Caco-2 (cell line): ENCODE measurements around the gene CLCN1. TPM values are rescaled to one million over a fixed set of nuclear protein-coding genes. Genes with fewer than 3 reads are reported as not detected.

Experiments used
- BruUV-seq: library from RNA; stranded (reverse); fragments of 400-500 nt; replicated peaks from 2 replicates; lab custom pipeline; 2021; lab: Mats Ljungman, UMichigan
- CTCF ChIA-PET: fragments of 300-600 bp; sonication (Branson Sonifier 250); formaldehyde crosslinking; loops from one replicate; lab custom pipeline; 2022; ENCODE audit warnings: antibody characterized with exemption; lab: Charles Lee
- POLR2A ChIA-PET: fragments of 300-600 bp; sonication (Branson Sonifier 250); formaldehyde crosslinking; loops from one replicate; lab custom pipeline; 2022; ENCODE audit warnings: antibody characterized with exemption; lab: Charles Lee
- DNase-seq, 2 experiments: peaks; one replicate each; pipeline versions ENCODE4 v3.0.0 to v3.0.0-alpha.2; 2020 to 2022
- H3K27me3 ChIP-seq: replicated peaks from 2 replicates; pipeline ENCODE4 v1.6.0; 2011; ENCODE audit warnings: low read length; ENCODE audit not compliant: control insufficient read depth, insufficient read depth
- H3K36me3 ChIP-seq: 2 replicates; pipeline ENCODE4 v1.5.1; 2011; ENCODE audit warnings: low read length; ENCODE audit not compliant: control insufficient read depth, insufficient read depth
- H3K4me1 ChIP-seq: fragments of 250-450 bp; sonication (Bioruptor Pico); 2 replicates; pipeline ENCODE4 v1.5.1; 2020; ENCODE audit warnings: mild to moderate bottlenecking
- H3K4me3 ChIP-seq: 2 replicates; pipeline ENCODE4 v1.5.1; 2011; ENCODE audit warnings: low read depth, mild to moderate bottlenecking, control low read depth, low read length
- H3K9me3 ChIP-seq: fragments of 250-450 bp; sonication (Bioruptor Pico); 2 replicates; pipeline ENCODE4 v1.5.1; 2020; ENCODE audit warnings: mild to moderate bottlenecking, moderate library complexity
- H3K27ac Mint-ChIP-seq: one replicate; pipeline ENCODE4 v1.8.0; 2022; ENCODE audit warnings: mixed read lengths; ENCODE audit not compliant: unreplicated experiment
- H3K27me3 Mint-ChIP-seq: one replicate; pipeline ENCODE4 v1.8.0; 2022; ENCODE audit warnings: mixed read lengths; ENCODE audit not compliant: insufficient read depth, unreplicated experiment
- H3K36me3 Mint-ChIP-seq: one replicate; pipeline ENCODE4 v1.8.0; 2022; ENCODE audit warnings: mild to moderate bottlenecking, mixed read lengths; ENCODE audit not compliant: insufficient read depth, unreplicated experiment
- H3K4me1 Mint-ChIP-seq: one replicate; pipeline ENCODE4 v1.8.0; 2022; ENCODE audit warnings: low read depth, mixed read lengths; ENCODE audit not compliant: unreplicated experiment
- H3K4me3 Mint-ChIP-seq: one replicate; pipeline ENCODE4 v1.8.0; 2022; ENCODE audit warnings: mild to moderate bottlenecking, moderate library complexity, mixed read lengths; ENCODE audit not compliant: unreplicated experiment
- H3K9me3 Mint-ChIP-seq: one replicate; pipeline ENCODE4 v1.8.0; 2022; ENCODE audit warnings: mixed read lengths; ENCODE audit not compliant: unreplicated experiment
- CTCF ChIP-seq, 2 experiments: fragments of 200-600 bp in 1 of 2; IDR thresholded peaks; 1 replicate in 1 of 2; 2 replicates in 1 of 2; pipeline versions ENCODE4 v1.5.1 to v1.8.0; 2011 to 2022; ENCODE audit warnings: antibody characterized with exemption in 1 of 2, control low read depth in 1 of 2, inconsistent platforms in 1 of 2, low read depth in 1 of 2, low read length in 1 of 2, mild to moderate bottlenecking in 1 of 2, moderate library complexity in 1 of 2; ENCODE audit not compliant: insufficient read depth in 1 of 2, severe bottlenecking in 1 of 2, unreplicated experiment in 1 of 2
- intact Hi-C: fragments of 100-400 bp; cut with micrococcal nuclease; formaldehyde crosslinking; loops from one replicate; pipeline ENCODE4 v1.10.0; 2022; ENCODE audit not compliant: unreplicated experiment
- microRNA-seq: library from miRNA; unstranded; fragments of <30 nt; microRNA quantifications from one replicate; pipeline ENCODE4 v1.2.0, GENCODE V29; 2022
- total RNA-seq: library from RNA; stranded (reverse); gene quantifications from 2 replicates; pipeline ENCODE4 v1.2.3, GENCODE V29; 2022

Gene CLCN1
- total RNA-seq, 1 experiment from 2014 or later = 1.9 TPM

- CTCF ChIA-PET = interaction anchor here (2.0 kb wide), 1 partner anchor 19 kb away, joined by 5 read pairs; no protein-coding TSS in a partner anchor
- no peak for DNase-seq
- POLR2A ChIA-PET = no interaction called here
- Mint-ChIP-seq H3K27ac (no peak overlapping the region), H3K4me3 (no peak overlapping the region), H3K27me3 (no peaks in the 10 kb centered on the region), H3K9me3 (no peaks in the 10 kb centered on the region), H3K36me3 (peaks cover 35% of the 10 kb centered on the region), H3K4me1 (peaks cover 11% of the 10 kb centered on the region)
- Histone ChIP-seq H3K27me3 (no peaks in the 10 kb centered on the region), H3K36me3 (peaks cover 3% of the 10 kb centered on the region), H3K4me1 (peaks cover 12% of the 10 kb centered on the region; the same call in 1 of the 2 replicates), H3K9me3 (no peaks in the 10 kb centered on the region), H3K4me3 (no peak overlapping the region)
- intact Hi-C loops = no loop called here
- BruUV-seq = no TSS peak
- TF ChIP-seq CTCF (IDR thresholded peaks at IDR 0.05; ENCODE audit: insufficient read depth in 1 of 2, low read depth in 1 of 2, low read length in 1 of 2, severe bottlenecking in 1 of 2, unreplicated experiment in 1 of 2) = no peak
Observed at GRCh38 chr7:143399151-143399550, 83.2 kb downstream of the CLCN1 start.

GRCh38 chr7:143399642-143400041 is 83.7 kb downstream of the CLCN1 start:
- CTCF ChIA-PET = interaction anchor here (2.0 kb wide), 1 partner anchor 20 kb away, joined by 5 read pairs; no protein-coding TSS in a partner anchor
- Histone ChIP-seq H3K4me3 (no peak overlapping the region), H3K27me3 (no peaks in the 10 kb centered on the region), H3K36me3 (peaks cover 3% of the 10 kb centered on the region), H3K4me1 (peaks cover 12% of the 10 kb centered on the region; the same call in 1 of the 2 replicates), H3K9me3 (no peaks in the 10 kb centered on the region)
- DNase-seq = no peak
- H3K27me3 Mint-ChIP-seq = no peaks in the 10 kb centered on the region
- peaks cover 11% of the 10 kb centered on the region for H3K4me1 Mint-ChIP-seq
- H3K36me3 Mint-ChIP-seq = peaks cover 34% of the 10 kb centered on the region
- intact Hi-C loops = no loop called here
- BruUV-seq = no TSS peak
- no peak overlapping the region for H3K27ac Mint-ChIP-seq
- TF ChIP-seq CTCF (IDR thresholded peaks at IDR 0.05; ENCODE audit: insufficient read depth in 1 of 2, low read depth in 1 of 2, low read length in 1 of 2, severe bottlenecking in 1 of 2, unreplicated experiment in 1 of 2) = no peak
- H3K9me3 Mint-ChIP-seq = no peaks in the 10 kb centered on the region
- H3K4me3 Mint-ChIP-seq = no peak overlapping the region
- POLR2A ChIA-PET = no interaction called here

GRCh38 chr7:143401265-143401664 is 85.4 kb downstream of the CLCN1 start:
- Mint-ChIP-seq H3K36me3 (peaks cover 27% of the 10 kb centered on the region), H3K4me3 (no peak overlapping the region), H3K27ac (no peak overlapping the region), H3K27me3 (no peaks in the 10 kb centered on the region), H3K4me1 (peaks cover 15% of the 10 kb centered on the region), H3K9me3 (no peaks in the 10 kb centered on the region)
- BruUV-seq = no TSS peak
- no peaks in the 10 kb centered on the region for H3K27me3 ChIP-seq
- no peaks in the 10 kb centered on the region for H3K9me3 ChIP-seq
- no peak for DNase-seq
- peaks cover 3% of the 10 kb centered on the region; the same call in 1 of the 2 replicates for H3K4me1 ChIP-seq
- no peak overlapping the region for H3K4me3 ChIP-seq
- peaks cover 5% of the 10 kb centered on the region for H3K36me3 ChIP-seq
- CTCF ChIA-PET = interaction anchor here (1.5 kb wide), 1 partner anchor 13 kb away, joined by 3 read pairs; no protein-coding TSS in a partner anchor
- POLR2A ChIA-PET = no interaction called here
- TF ChIP-seq CTCF (IDR thresholded peaks at IDR 0.05; ENCODE audit: insufficient read depth in 1 of 2, low read depth in 1 of 2, low read length in 1 of 2, severe bottlenecking in 1 of 2, unreplicated experiment in 1 of 2) = no peak
- intact Hi-C loops = no loop called here

Small RNA genes within 50 kb of the gene (microRNA-seq; reads per million reads assigned to microRNA genes)
- 0.56 reads per million for gene MIR6892

Other genes with a start within 250 kb of the CLCN1 start
- not detected in 2 replicates for gene PIP, start 184.0 kb upstream of the CLCN1 start, total RNA-seq
- not detected in 2 replicates for gene TAS2R39, start 132.7 kb upstream of the CLCN1 start, total RNA-seq
- gene TAS2R40, start 94.1 kb upstream of the CLCN1 start, total RNA-seq = not detected in 2 replicates
- 127 and 134 TPM in 2 replicates for gene GSTK1, start 52.7 kb upstream of the CLCN1 start, total RNA-seq
- 19.1 and 26.2 TPM in 2 replicates for gene TMEM139, start 31.2 kb upstream of the CLCN1 start, total RNA-seq
- 51.7 and 62.0 TPM in 2 replicates for gene CASP2, start 27.8 kb upstream of the CLCN1 start, total RNA-seq
- 20.2 and 22.3 TPM in 2 replicates for gene FAM131B, start 46.6 kb downstream of the CLCN1 start, total RNA-seq
- gene ZYX, start 65.2 kb downstream of the CLCN1 start, total RNA-seq = 147 and 160 TPM in 2 replicates
- gene EPHA1, start 92.7 kb downstream of the CLCN1 start, total RNA-seq = 66.6 and 69.2 TPM in 2 replicates
- not detected in 2 replicates for gene TAS2R60, start 127.3 kb downstream of the CLCN1 start, total RNA-seq
- gene TAS2R41, start 161.8 kb downstream of the CLCN1 start, total RNA-seq = not detected in 2 replicates